GM21381 (cell line): Measurements from ENCODE around the gene EOLA1.

Experiments used
- ATAC-seq: cut with Tn5 transposase; IDR thresholded peaks from one replicate; pipeline ENCODE4 v1.9.1; 2021; ENCODE audit warnings: mild to moderate bottlenecking, moderate library complexity; ENCODE audit not compliant: unreplicated experiment

The EOLA1 gene

GRCh38 chrX:149540621-149541520, at the start of gene EOLA1:
Gene EOLA1 (plus strand): TSS chrX:149541012. CDS start chrX:149545631, 4,619 bp downstream.
- peak; percentile 74 for ATAC-seq

GRCh38 chrX:149491812-149492211, 49.0 kb upstream of the EOLA1 start:
- ATAC-seq = no peak

- no peak for ATAC-seq
These were observed 46.9 kb upstream of the EOLA1 start for GRCh38 chrX:149493567-149494562.

- no peak for ATAC-seq
These were observed 45.8 kb upstream of the EOLA1 start for GRCh38 chrX:149494844-149495565.

GRCh38 chrX:149495573-149496071, 45.2 kb upstream of the EOLA1 start:
- ATAC-seq = no peak

GRCh38 chrX:149497054-149497453, 43.8 kb upstream of the EOLA1 start:
- ATAC-seq = no peak

- ATAC-seq = no peak
These were observed 43.2 kb upstream of the EOLA1 start for GRCh38 chrX:149497626-149498025.

- ATAC-seq = no peak
These were observed 42.0 kb upstream of the EOLA1 start for GRCh38 chrX:149498767-149499166.

GRCh38 chrX:149499766-149500165, 41.0 kb upstream of the EOLA1 start:
- no peak for ATAC-seq

GRCh38 chrX:149502923-149503322, 37.9 kb upstream of the EOLA1 start:
- peak; percentile 25 for ATAC-seq

GRCh38 chrX:149503446-149503845, 37.4 kb upstream of the EOLA1 start:
- ATAC-seq = peak; percentile 77

- ATAC-seq = peak; percentile 34
These were observed 36.4 kb upstream of the EOLA1 start for GRCh38 chrX:149504226-149504914.

- ATAC-seq = peak; percentile 72
These were observed 35.7 kb upstream of the EOLA1 start, which contains the start of gene IDS for GRCh38 chrX:149504915-149505651. Gene IDS (minus strand): TSS chrX:149505306. CDS start chrX:149505137, 169 bp downstream.

- no peak for ATAC-seq
These were observed 35.1 kb upstream of the EOLA1 start for GRCh38 chrX:149505671-149506070.

- ATAC-seq = no peak
These were observed 34.5 kb upstream of the EOLA1 start for GRCh38 chrX:149506349-149506748.

- ATAC-seq = no peak
These were observed 32.3 kb upstream of the EOLA1 start for GRCh38 chrX:149508467-149508866.

GRCh38 chrX:149510386-149510785, 30.4 kb upstream of the EOLA1 start:
- ATAC-seq = no peak

- no peak for ATAC-seq
These were observed 29.7 kb upstream of the EOLA1 start for GRCh38 chrX:149511081-149511480.

- peak; percentile 78 for ATAC-seq
These were observed 28.5 kb upstream of the EOLA1 start for GRCh38 chrX:149512225-149512885.
